Aorta (tissue), 5 donors: ENCODE measurements around the gene BCLAF1. TPM values are rescaled to one million over a fixed set of nuclear protein-coding genes. Genes with fewer than 3 reads are reported as not detected.

Experiments used
- ATAC-seq: fragments of 200-7000 bp; cut with Tn5 transposase; one replicate; pipeline ENCODE4 v1.9.1; 2022; ENCODE audit warnings: moderate library complexity; ENCODE audit not compliant: low FRiP score
- DNase-seq, 2 donors: peaks; one replicate each; pipeline ENCODE4 v3.0.0-alpha.2; 2020
- H3K27ac ChIP-seq, 2 donors: one replicate each; pipeline ENCODE4 v1.5.1; 2013; ENCODE audit warnings: low read length in 2 of 2, mild to moderate bottlenecking in 2 of 2, moderate library complexity in 2 of 2, control low read depth in 1 of 2, inconsistent platforms in 1 of 2, low read depth in 1 of 2
- H3K27me3 ChIP-seq, 2 donors: one replicate each; pipeline ENCODE4 v1.6.1; 2013; ENCODE audit warnings: control low read depth in 1 of 2, low read length in 1 of 2, mild to moderate bottlenecking in 1 of 2, moderate library complexity in 1 of 2; ENCODE audit not compliant: insufficient read depth in 2 of 2, control insufficient read depth in 1 of 2
- H3K36me3 ChIP-seq, 2 donors: one replicate each; pipeline ENCODE4 v1.6.1; 2013; ENCODE audit warnings: control low read depth in 1 of 2, low read length in 1 of 2, mild to moderate bottlenecking in 1 of 2; ENCODE audit not compliant: insufficient read depth in 2 of 2, control insufficient read depth in 1 of 2
- H3K4me1 ChIP-seq, 2 donors: one replicate each; pipeline ENCODE4 v1.6.1; 2013; ENCODE audit warnings: low read length in 2 of 2, control low read depth in 1 of 2, mild to moderate bottlenecking in 1 of 2, moderate library complexity in 1 of 2; ENCODE audit not compliant: insufficient read depth in 2 of 2, control insufficient read depth in 1 of 2
- H3K4me3 ChIP-seq, 2 donors: one replicate each; pipeline ENCODE4 v1.5.1; 2013; ENCODE audit warnings: low read length in 2 of 2, control low read depth in 1 of 2, mild to moderate bottlenecking in 1 of 2
- H3K9me3 ChIP-seq: one replicate; pipeline ENCODE4 v1.6.1; 2013; ENCODE audit warnings: mild to moderate bottlenecking, low read length; ENCODE audit not compliant: control insufficient read depth
- WGBS, 2 donors: extraction: QIAGEN DNeasy Blood & Tissue Kit; methylation state at CpG; one replicate each; pipeline ENCODE4 v1.1.7; 2013; 5-methylcytosine and 5-hydroxymethylcytosine counted together
- intact Hi-C, 2 donors: fragments of 100-400 bp; cut with DNase I; formaldehyde crosslinking; loops; one replicate each; pipeline versions ENCODE4 v1.14.2 to v1.15.0; 2022
- polyA plus RNA-seq, 2 donors: library from polyadenylated mRNA; stranded (reverse); fragments of 200-250 nt; gene quantifications; one replicate each; pipeline ENCODE4 v1.2.3, GENCODE V29; 2013
- total RNA-seq, 2 donors: library from RNA; stranded (reverse); fragmentation: NEBNext Ultra II Directional; extraction: Animal tissue kit (Norgen Biotek cat#: 25700); gene quantifications; one replicate each; pipeline ENCODE4 v1.2.1, GENCODE V29; 2021
- donor health status: healthy with polysubstance abuse.
- donor health status: Bipolar disorder and iron deficiency.
- donor health status: DM: no; HTN: no; CAD: no.
- donor health status: DM: no; HTN: no; CAD: no.
- donor health status: DM: yes; HTN: yes; CAD: no.

BCLAF1 gene
- total and polyA plus RNA-seq, 4 donors: 15.3 to 134 (median 82.1) TPM

- intact Hi-C loops: loop anchor here in 1 of 2 donors (1.0 to 2.0 kb wide), 2 partner anchors 39 to 753 kb away; partner anchors contain the start of genes AHI1 and BCLAF1
- H3K9me3 ChIP-seq: no peaks in the 10 kb centered on the region
- no peaks in the 10 kb centered on the region for H3K36me3 ChIP-seq
These were observed 39.6 kb downstream of the BCLAF1 start, which contains the start of gene MTFR2 for GRCh38 chr6:136249811-136250685. MTFR2 (minus strand) TSS chr6:136250311; CDS start chr6:136249099, 1,212 bp downstream.

DNA sequence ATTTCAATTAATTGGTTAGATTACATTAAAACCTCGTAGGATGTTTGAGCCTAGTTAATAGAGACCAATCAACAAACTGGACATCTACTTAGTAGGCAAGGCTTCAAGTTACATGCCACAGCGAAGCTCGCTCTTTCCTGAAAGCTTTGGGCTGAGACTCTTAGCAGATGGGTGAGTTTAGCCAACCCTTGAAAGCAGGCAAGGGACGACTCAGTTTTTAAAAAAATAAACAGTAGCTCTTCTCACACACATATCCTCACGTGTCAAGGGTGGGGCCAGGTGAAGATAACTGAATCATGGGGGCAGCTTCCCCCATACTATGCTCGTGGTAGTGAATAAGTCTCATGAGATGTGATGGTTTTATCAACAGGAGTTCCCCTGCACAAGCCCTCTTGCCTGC is 40.3 kb downstream of the BCLAF1 start:
- Histone ChIP-seq H3K9me3 (no peaks in the 10 kb centered on the region), H3K27ac (no peak overlapping the region), H3K27me3 (no peaks in the 10 kb centered on the region), H3K36me3 (no peaks in the 10 kb centered on the region), H3K4me1 (no peaks in the 10 kb centered on the region), H3K4me3 (no peak overlapping the region)
- WGBS, 2 donors: 28 to 30% methylated on average over 6 of the region's 6 CpGs
- intact Hi-C loops: no loop called here
- DNase-seq: no peak
- no peak for ATAC-seq

More at GRCh38 chr6:136249811-136250685, 39.6 kb downstream of the BCLAF1 start, which contains the start of gene MTFR2:
- 0% methylated on average over 59 of the region's 59 CpGs for WGBS, 2 donors
- ATAC-seq (peak; percentile 98), DNase-seq (peak; percentile 94 to 97)
- H3K4me1 ChIP-seq: no peaks in the 10 kb centered on the region
- no peak within 1 kb of the TSS for H3K27ac ChIP-seq
- peak within 1 kb of the TSS; percentile 67 to 73 for H3K4me3 ChIP-seq
- H3K27me3 ChIP-seq: no peaks in the 10 kb centered on the region

- Histone ChIP-seq H3K36me3 (no peaks in the 10 kb centered on the region), H3K9me3 (no peaks in the 10 kb centered on the region), H3K27me3 (no peaks in the 10 kb centered on the region), H3K27ac (no peak overlapping the region), H3K4me1 (no peaks in the 10 kb centered on the region), H3K4me3 (no peak overlapping the region)
- intact Hi-C loops: no loop called here
- ATAC-seq (no peak), DNase-seq (no peak)
- WGBS, 2 donors: 88 to 89% methylated on average over 5 of the region's 5 CpGs
These were observed 45.5 kb downstream of the BCLAF1 start for GRCh38 chr6:136244061-136244616.

- DNase-seq (no peak), ATAC-seq (no peak)
- Histone ChIP-seq H3K36me3 (no peaks in the 10 kb centered on the region), H3K9me3 (no peaks in the 10 kb centered on the region), H3K27ac (no peak overlapping the region), H3K27me3 (no peaks in the 10 kb centered on the region), H3K4me1 (no peaks in the 10 kb centered on the region), H3K4me3 (no peak overlapping the region)
- 88 to 92% methylated on average over 9 of the region's 9 CpGs for WGBS, 2 donors
- intact Hi-C loops: no loop called here
These were observed 53.0 kb downstream of the BCLAF1 start for GRCh38 chr6:136236466-136237293.

GRCh38 chr6:136235233-136235564 is 54.4 kb downstream of the BCLAF1 start:
- no peaks in the 10 kb centered on the region for H3K27me3 ChIP-seq
- ATAC-seq (no peak), DNase-seq (no peak)
- H3K27ac ChIP-seq: no peak overlapping the region
- H3K4me3 ChIP-seq: no peak overlapping the region
- H3K36me3 ChIP-seq: no peaks in the 10 kb centered on the region
- no peaks in the 10 kb centered on the region for H3K4me1 ChIP-seq
- 82 to 84% methylated on average over 4 of the region's 4 CpGs for WGBS, 2 donors
- no peaks in the 10 kb centered on the region for H3K9me3 ChIP-seq
- intact Hi-C loops: no loop called here

GRCh38 chr6:136232701-136233100 is 56.9 kb downstream of the BCLAF1 start:
- Histone ChIP-seq H3K4me1 (no peaks in the 10 kb centered on the region), H3K4me3 (no peak overlapping the region), H3K9me3 (no peaks in the 10 kb centered on the region), H3K36me3 (no peaks in the 10 kb centered on the region), H3K27me3 (no peaks in the 10 kb centered on the region), H3K27ac (no peak overlapping the region)
- intact Hi-C loops: no loop called here
- no peak for DNase-seq
- 95 to 98% methylated on average over 1 of the region's 1 CpG for WGBS, 2 donors
- no peak for ATAC-seq

DNA sequence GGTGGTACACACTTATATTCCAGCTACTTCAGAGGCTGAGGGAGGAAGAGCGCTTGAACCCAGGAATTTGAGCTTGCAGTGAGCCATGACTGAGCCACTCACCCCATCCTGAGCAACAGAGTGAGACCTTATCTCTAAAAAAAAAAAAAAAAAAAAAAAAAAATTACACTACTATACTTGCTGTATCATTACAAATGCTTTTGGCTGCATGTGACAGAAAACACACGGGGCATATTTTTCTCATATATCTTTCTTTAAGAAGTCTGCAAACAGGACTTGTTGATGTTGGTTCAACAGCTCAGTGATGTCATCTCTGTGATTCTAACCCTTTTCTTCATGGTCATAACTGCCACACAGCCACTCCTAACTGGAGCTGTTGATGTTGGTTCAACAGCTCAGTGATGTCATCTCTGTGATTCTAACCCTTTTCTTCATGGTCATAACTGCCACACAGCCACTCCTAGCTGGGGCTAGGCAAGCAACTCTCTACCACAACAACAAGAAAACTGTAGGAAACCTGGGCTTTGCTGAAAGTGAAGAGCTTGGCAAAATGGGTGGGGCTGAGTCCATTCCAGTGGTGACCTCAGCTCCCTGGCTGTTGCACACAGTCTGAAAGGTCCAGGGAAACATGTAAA is 59.3 kb downstream of the BCLAF1 start:
- 47 to 53% methylated on average over 2 of the region's 2 CpGs for WGBS, 2 donors

DNA sequence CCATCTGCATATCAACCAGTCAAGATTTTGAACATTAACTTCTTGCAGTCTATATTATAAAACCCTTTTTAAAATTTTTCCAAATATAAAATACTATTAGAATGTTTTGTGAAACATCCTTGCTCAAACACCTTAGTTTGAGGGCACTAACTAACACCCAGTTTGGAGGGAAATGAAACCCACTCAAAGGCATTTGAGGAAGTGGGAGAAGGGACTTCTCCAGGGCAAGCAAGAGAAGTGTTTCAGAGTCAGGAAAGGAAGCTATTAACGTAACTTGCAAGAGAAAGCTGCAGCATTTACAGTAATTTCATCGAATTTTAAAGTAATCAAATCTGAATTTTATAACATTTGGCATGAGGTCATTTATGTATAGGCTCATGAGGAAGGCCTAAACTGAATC is 60.8 kb downstream of the BCLAF1 start:
- no peak for ATAC-seq
- intact Hi-C loops: loop anchor here (5.0 to 10.0 kb wide), 3 partner anchors 692 to 724 kb away; no protein-coding TSS in a partner anchor
- WGBS, 2 donors: 83 to 87% methylated on average over 2 of the region's 2 CpGs

More for the DNA sequence above, 59.3 kb downstream of the BCLAF1 start:
- no peak for DNase-seq
- Histone ChIP-seq H3K4me1 (no peaks in the 10 kb centered on the region), H3K36me3 (no peaks in the 10 kb centered on the region), H3K9me3 (no peaks in the 10 kb centered on the region), H3K27ac (no peak overlapping the region), H3K27me3 (no peaks in the 10 kb centered on the region), H3K4me3 (no peak overlapping the region)
- ATAC-seq: no peak
- intact Hi-C loops: no loop called here

More for the DNA sequence above, 60.8 kb downstream of the BCLAF1 start:
- no peak overlapping the region for H3K27ac ChIP-seq
- no peak overlapping the region for H3K4me3 ChIP-seq
- H3K9me3 ChIP-seq: no peaks in the 10 kb centered on the region
- H3K36me3 ChIP-seq: no peaks in the 10 kb centered on the region
- no peak for DNase-seq
- no peaks in the 10 kb centered on the region for H3K4me1 ChIP-seq
- H3K27me3 ChIP-seq: no peaks in the 10 kb centered on the region
